K562 (cell line): ENCODE results near the gene CASKIN2.

Experiments
- ELK1 ChIP-seq: sonication (generic); formaldehyde crosslinking; IDR thresholded peaks from 2 replicates; pipeline ENCODE4 v1.8.1; 2022; ENCODE audit warnings: missing genetic modification reagents
- FOXA1 ChIP-seq: fragments of 450-650 bp; IDR thresholded peaks from 2 replicates; pipeline ENCODE4 v1.6.1; 2016; ENCODE audit warnings: mild to moderate bottlenecking, borderline replicate concordance
- ZNF75A ChIP-seq: fragments of 450-650 bp; formaldehyde crosslinking; IDR thresholded peaks from 2 replicates; pipeline ENCODE4 v1.4.0; 2020; ENCODE audit warnings: mild to moderate bottlenecking

GRCh38 chr17:75502721-75503329 lies 12.5 kb downstream of the CASKIN2 start:
- TF ChIP-seq ZNF75A (CRISPR knock-in tag) (no peak), FOXA1 (no peak), ELK1 (CRISPR knock-in tag) (no peak)
